ENCODE results near the gene TNNI2. TPM values are rescaled to one million over a fixed set of nuclear protein-coding genes. Genes with fewer than 3 reads are reported as not detected.

TNNI2 gene
- polyA plus RNA-seq, 1 donor from 2014 or later: not detected

DNA sequence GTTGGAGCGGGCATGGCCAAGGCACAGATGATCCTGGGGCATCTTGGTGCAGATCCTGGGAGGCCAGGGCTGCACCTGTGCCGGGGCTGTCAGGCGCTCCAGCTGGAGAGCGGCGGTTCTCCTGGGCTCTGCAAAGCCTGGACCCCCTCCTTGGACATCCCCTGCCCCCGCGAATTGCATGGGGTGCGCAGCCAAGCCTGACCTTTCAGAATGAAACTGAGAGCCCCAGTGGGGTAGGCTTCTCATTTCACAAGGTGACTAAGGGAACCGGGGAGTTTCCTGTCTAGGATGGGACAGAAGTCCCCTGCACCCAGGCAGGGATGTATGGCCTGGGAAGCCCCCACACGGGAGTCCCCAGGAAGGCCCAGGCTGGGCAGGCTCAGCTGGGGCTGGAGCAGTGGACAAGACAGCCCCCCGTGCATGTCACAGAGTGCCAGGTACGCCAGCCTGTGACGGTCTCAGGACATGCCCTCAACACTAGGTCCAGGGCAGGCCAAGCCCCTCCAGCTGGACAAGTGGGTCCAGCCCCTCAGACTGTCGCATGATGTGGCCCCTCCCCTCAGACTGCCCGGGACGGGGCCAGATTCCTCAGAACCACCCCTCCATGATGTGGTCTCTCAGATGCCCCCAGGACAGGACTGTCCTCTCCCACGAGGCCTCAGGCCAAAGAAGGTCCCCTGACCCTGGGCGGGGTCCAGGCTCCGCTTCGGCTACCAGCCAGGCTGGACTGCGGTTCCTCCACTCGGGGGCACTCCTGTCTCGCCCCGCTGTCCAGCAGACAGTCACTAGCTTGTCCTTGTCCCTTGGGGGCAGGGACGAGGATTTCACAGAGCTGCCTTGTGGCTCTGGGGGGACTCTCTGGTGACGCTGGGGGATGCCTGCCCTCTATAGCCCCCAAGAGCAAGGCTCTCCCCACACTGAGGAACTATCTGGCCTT, 16.4 kb downstream of the TNNI2 start:
- Histone ChIP-seq H3K27me3 (ENCODE audit: insufficient read depth, low read depth, low read length) (no peaks in the 10 kb centered on the region), H3K27ac (ENCODE audit: low read length) (no peak overlapping the region), H2AFZ (ENCODE audit: low read depth, low read length) (no peak overlapping the region), H3K36me3 (ENCODE audit: insufficient read depth, low read length) (no peaks in the 10 kb centered on the region), H3K4me2 (ENCODE audit: low read length) (no peak overlapping the region), H3F3A (ENCODE audit: insufficient read depth, low read length, poor library complexity, severe bottlenecking) (no peaks in the 10 kb centered on the region), H3K79me2 (replicated peaks; ENCODE audit: insufficient read depth, low read length) (no peaks in the 10 kb centered on the region), H4K20me1 (ENCODE audit: insufficient read depth) (no peaks in the 10 kb centered on the region), H3K9ac (ENCODE audit: low read length) (no peak overlapping the region), H3K4me3 (ENCODE audit: low read length) (no peak overlapping the region), H3K9me3 (ENCODE audit: low read length) (no peaks in the 10 kb centered on the region), H3K9me2 (ENCODE audit: insufficient read depth, low read length) (no peaks in the 10 kb centered on the region)
- TF ChIP-seq CTCF (IDR thresholded peaks at IDR 0.05; ENCODE audit: poor library complexity, severe bottlenecking): no peak
- no peak for TF ChIP-seq EZH2 (IDR thresholded peaks at IDR 0.05; ENCODE audit: borderline replicate concordance, insufficient read depth, low read length, poor library complexity, severe bottlenecking)
- TF ChIP-seq SMC3 (conservative IDR thresholded peaks at IDR 0.05; ENCODE audit: poor library complexity): no peak
- no peak for TF ChIP-seq RAD21 (conservative IDR thresholded peaks at IDR 0.05)
- no peak for TF ChIP-seq EP300 (conservative IDR thresholded peaks at IDR 0.05; ENCODE audit: poor library complexity, severe bottlenecking)
- TF ChIP-seq, protein P1, sequence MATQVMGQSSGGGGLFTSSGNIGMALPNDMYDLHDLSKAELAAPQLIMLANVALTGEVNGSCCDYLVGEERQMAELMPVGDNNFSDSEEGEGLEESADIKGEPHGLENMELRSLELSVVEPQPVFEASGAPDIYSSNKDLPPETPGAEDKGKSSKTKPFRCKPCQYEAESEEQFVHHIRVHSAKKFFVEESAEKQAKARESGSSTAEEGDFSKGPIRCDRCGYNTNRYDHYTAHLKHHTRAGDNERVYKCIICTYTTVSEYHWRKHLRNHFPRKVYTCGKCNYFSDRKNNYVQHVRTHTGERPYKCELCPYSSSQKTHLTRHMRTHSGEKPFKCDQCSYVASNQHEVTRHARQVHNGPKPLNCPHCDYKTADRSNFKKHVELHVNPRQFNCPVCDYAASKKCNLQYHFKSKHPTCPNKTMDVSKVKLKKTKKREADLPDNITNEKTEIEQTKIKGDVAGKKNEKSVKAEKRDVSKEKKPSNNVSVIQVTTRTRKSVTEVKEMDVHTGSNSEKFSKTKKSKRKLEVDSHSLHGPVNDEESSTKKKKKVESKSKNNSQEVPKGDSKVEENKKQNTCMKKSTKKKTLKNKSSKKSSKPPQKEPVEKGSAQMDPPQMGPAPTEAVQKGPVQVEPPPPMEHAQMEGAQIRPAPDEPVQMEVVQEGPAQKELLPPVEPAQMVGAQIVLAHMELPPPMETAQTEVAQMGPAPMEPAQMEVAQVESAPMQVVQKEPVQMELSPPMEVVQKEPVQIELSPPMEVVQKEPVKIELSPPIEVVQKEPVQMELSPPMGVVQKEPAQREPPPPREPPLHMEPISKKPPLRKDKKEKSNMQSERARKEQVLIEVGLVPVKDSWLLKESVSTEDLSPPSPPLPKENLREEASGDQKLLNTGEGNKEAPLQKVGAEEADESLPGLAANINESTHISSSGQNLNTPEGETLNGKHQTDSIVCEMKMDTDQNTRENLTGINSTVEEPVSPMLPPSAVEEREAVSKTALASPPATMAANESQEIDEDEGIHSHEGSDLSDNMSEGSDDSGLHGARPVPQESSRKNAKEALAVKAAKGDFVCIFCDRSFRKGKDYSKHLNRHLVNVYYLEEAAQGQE (IDR thresholded peaks at IDR 0.05; ENCODE audit: borderline replicate concordance): no peak
- TF ChIP-seq MXI1 (conservative IDR thresholded peaks at IDR 0.05; ENCODE audit: poor library complexity, severe bottlenecking): no peak

- no peaks in the 10 kb centered on the region for H3K9me3 ChIP-seq (ENCODE audit: low read length)
- no peaks in the 10 kb centered on the region for H3K79me2 ChIP-seq (replicated peaks; ENCODE audit: insufficient read depth, low read length)
- H3K36me3 ChIP-seq (ENCODE audit: insufficient read depth, low read length): no peaks in the 10 kb centered on the region
- no peaks in the 10 kb centered on the region for H3K9me2 ChIP-seq (ENCODE audit: insufficient read depth, low read length)
- H3K4me2 ChIP-seq (ENCODE audit: low read length): no peak overlapping the region
- no peaks in the 10 kb centered on the region for H4K20me1 ChIP-seq (ENCODE audit: insufficient read depth)
- no peaks in the 10 kb centered on the region for H3F3A ChIP-seq (ENCODE audit: insufficient read depth, low read length, poor library complexity, severe bottlenecking)
- no peaks in the 10 kb centered on the region for H3K27me3 ChIP-seq (ENCODE audit: insufficient read depth, low read depth, low read length)
- no peak overlapping the region for H3K27ac ChIP-seq (ENCODE audit: low read length)
- H3K4me3 ChIP-seq (ENCODE audit: low read length): no peak overlapping the region
- H3K9ac ChIP-seq (ENCODE audit: low read length): no peak overlapping the region
- no peak overlapping the region for H2AFZ ChIP-seq (ENCODE audit: low read depth, low read length)
- no peak for TF ChIP-seq EP300 (conservative IDR thresholded peaks at IDR 0.05; ENCODE audit: poor library complexity, severe bottlenecking)
- no peak for TF ChIP-seq CTCF (IDR thresholded peaks at IDR 0.05; ENCODE audit: poor library complexity, severe bottlenecking)
- no peak for TF ChIP-seq TAF1 (IDR thresholded peaks at IDR 0.05; ENCODE audit: low read depth)
- no peak for TF ChIP-seq EZH2 (IDR thresholded peaks at IDR 0.05; ENCODE audit: borderline replicate concordance, insufficient read depth, low read length, poor library complexity, severe bottlenecking)
- no peak for TF ChIP-seq MXI1 (conservative IDR thresholded peaks at IDR 0.05; ENCODE audit: poor library complexity, severe bottlenecking)
- TF ChIP-seq RAD21 (conservative IDR thresholded peaks at IDR 0.05): no peak
- TF ChIP-seq SMC3 (conservative IDR thresholded peaks at IDR 0.05; ENCODE audit: poor library complexity): no peak
- TF ChIP-seq, protein P1 (IDR thresholded peaks at IDR 0.05; ENCODE audit: borderline replicate concordance): no peak
- TF ChIP-seq POLR2AphosphoS5 (IDR thresholded peaks at IDR 0.05): no peak
Observed at GRCh38 chr11:1855886-1856265, 17.1 kb downstream of the TNNI2 start.
